H1 (cell line): Measurements from ENCODE around the gene PC. TPM values are rescaled to one million over a fixed set of nuclear protein-coding genes. Genes with fewer than 3 reads are reported as not detected.

ENCODE experiments used
- CTCF ChIA-PET: fragments of 300-600 bp; sonication (Branson Sonifier 250); formaldehyde crosslinking; loops from one replicate; lab custom pipeline; 2021; ENCODE audit not compliant: partially characterized antibody; lab: Charles Lee
- POLR2A ChIA-PET: fragments of 300-600 bp; sonication (Branson Sonifier 250); formaldehyde crosslinking; loops from one replicate; lab custom pipeline; 2021; ENCODE audit warnings: inconsistent platforms; ENCODE audit not compliant: partially characterized antibody; lab: Charles Lee
- DNase-seq, 2 experiments: peaks; one replicate each; pipeline versions ENCODE4 v3.0.0 to v3.0.0-alpha.2; 2010 to 2022; ENCODE audit warnings: low spot score in 2 of 2, low read depth in 1 of 2, mixed read lengths in 1 of 2
- FAIRE-seq: peaks from 2 replicates; lab custom pipeline; 2011; peaks lifted over from hg19 to GRCh38; lab: Jason Lieb, UNC
- H2AFZ ChIP-seq: 2 replicates; pipeline ENCODE4 v1.8.1; 2012; ENCODE audit warnings: low read length, inconsistent platforms
- H2AK5ac ChIP-seq: 2 replicates; pipeline ENCODE4 v1.6.1; 2013; ENCODE audit warnings: low read depth, low read length
- H2BK120ac ChIP-seq: replicated peaks from 2 replicates; pipeline ENCODE3; 2013; ENCODE audit warnings: low read depth, low read length, inconsistent platforms
- H2BK12ac ChIP-seq: 2 replicates; pipeline ENCODE4 v1.6.1; 2013; ENCODE audit warnings: low read depth, low read length
- H2BK15ac ChIP-seq: 2 replicates; pipeline ENCODE4 v1.6.1; 2013; ENCODE audit warnings: low read length
- H2BK20ac ChIP-seq: 2 replicates; pipeline ENCODE4 v1.6.1; 2013; ENCODE audit warnings: low read length
- H2BK5ac ChIP-seq: 2 replicates; pipeline ENCODE4 v1.6.1; 2013; ENCODE audit warnings: low read depth, low read length
- H3K14ac ChIP-seq: 2 replicates; pipeline ENCODE4 v1.6.1; 2013; ENCODE audit warnings: inconsistent platforms; ENCODE audit not compliant: insufficient read length
- H3K18ac ChIP-seq: 2 replicates; pipeline ENCODE4 v1.6.1; 2013; ENCODE audit warnings: low read length; ENCODE audit errors: extremely low read depth
- H3K23ac ChIP-seq: 2 replicates; pipeline ENCODE4 v1.6.1; 2013; ENCODE audit warnings: inconsistent platforms; ENCODE audit not compliant: insufficient read length
- H3K23me2 ChIP-seq: 2 replicates; pipeline ENCODE4 v1.6.1; 2013; ENCODE audit warnings: low read depth, low read length
- H3K27ac ChIP-seq: 2 replicates; pipeline ENCODE4 v1.6.1; 2011; ENCODE audit warnings: low read depth, low read length, inconsistent platforms
- H3K27me3 ChIP-seq, 4 experiments: replicated peaks in 1 of 4; 1 replicate in 1 of 4; 2 replicates in 3 of 4; pipeline versions ENCODE4 v1.6.1 to v1.8.1; 2011 to 2013; ENCODE audit warnings: low read length in 3 of 4, mild to moderate bottlenecking in 3 of 4, inconsistent platforms in 2 of 4, mixed read lengths in 2 of 4, moderate library complexity in 1 of 4; ENCODE audit not compliant: control insufficient read depth in 3 of 4, insufficient read depth in 3 of 4; ENCODE audit errors: extremely low read depth in 1 of 4
- H3K36me3 ChIP-seq, 4 experiments: 2 replicates each; pipeline versions ENCODE4 v1.6.1 to v1.8.1; 2011 to 2013; ENCODE audit warnings: mild to moderate bottlenecking in 4 of 4, low read length in 3 of 4, moderate library complexity in 2 of 4, control low read depth in 1 of 4, inconsistent platforms in 1 of 4; ENCODE audit not compliant: insufficient read depth in 4 of 4, control insufficient read depth in 2 of 4
- H3K4ac ChIP-seq: replicated peaks from 2 replicates; pipeline ENCODE3; 2013; ENCODE audit warnings: low read length, low read depth, mixed read lengths, inconsistent platforms; ENCODE audit not compliant: insufficient read length
- H3K4me1 ChIP-seq, 4 experiments: replicated peaks in 1 of 4; 1 replicate in 1 of 4; 2 replicates in 3 of 4; pipeline versions ENCODE4 v1.6.1 to v1.8.1; 2011 to 2013; ENCODE audit warnings: low read length in 3 of 4, inconsistent platforms in 2 of 4, mixed read lengths in 1 of 4; ENCODE audit not compliant: insufficient read depth in 4 of 4, control insufficient read depth in 3 of 4
- H3K4me2 ChIP-seq, 2 experiments: 2 replicates each; pipeline versions ENCODE4 v1.6.1 to v1.8.1; 2011 to 2013; ENCODE audit warnings: low read depth in 2 of 2, low read length in 2 of 2, control low read depth in 1 of 2, inconsistent platforms in 1 of 2, mild to moderate bottlenecking in 1 of 2; ENCODE audit not compliant: insufficient read depth in 1 of 2
- H3K4me3 ChIP-seq, 4 experiments: fragments of 200-600, 300-600 bp in 1 of 4; sonication (generic), shearing (Covaris generic), sonication (Bioruptor Twin) in 1 of 4; 2 replicates each; pipeline versions ENCODE4 v1.5.1 to v1.8.1; 2011 to 2016; ENCODE audit warnings: low read length in 4 of 4, low read depth in 3 of 4, control low read depth in 2 of 4, inconsistent platforms in 2 of 4, mild to moderate bottlenecking in 2 of 4, mixed read lengths in 1 of 4, moderate library complexity in 1 of 4; ENCODE audit not compliant: insufficient read depth in 2 of 4; ENCODE audit errors: extremely low read depth in 1 of 4
- H3K56ac ChIP-seq: replicated peaks from 2 replicates; pipeline ENCODE3; 2013; ENCODE audit warnings: low read depth, mild to moderate bottlenecking, mixed read lengths, low read length, inconsistent platforms; ENCODE audit not compliant: insufficient read length
- H3K79me1 ChIP-seq: 2 replicates; pipeline ENCODE4 v1.6.1; 2013; ENCODE audit warnings: low read depth, low read length, control low read depth
- H3K79me2 ChIP-seq, 2 experiments: 2 replicates each; pipeline versions ENCODE4 v1.6.1 to v1.8.1; 2012 to 2013; ENCODE audit warnings: low read length in 2 of 2, mild to moderate bottlenecking in 2 of 2, inconsistent platforms in 1 of 2; ENCODE audit not compliant: insufficient read depth in 2 of 2, control insufficient read depth in 1 of 2
- H3K9ac ChIP-seq, 4 experiments: replicated peaks in 1 of 4; 1 replicate in 1 of 4; 2 replicates in 3 of 4; pipeline versions ENCODE4 v1.6.1 to v1.8.1; 2011 to 2013; ENCODE audit warnings: low read depth in 3 of 4, low read length in 3 of 4, control low read depth in 2 of 4, mild to moderate bottlenecking in 2 of 4, moderate library complexity in 2 of 4, inconsistent platforms in 1 of 4; ENCODE audit errors: extremely low read depth in 1 of 4
- H3K9me3 ChIP-seq, 2 experiments: 2 replicates each; pipeline versions ENCODE4 v1.6.1 to v1.8.1; 2012 to 2013; ENCODE audit warnings: mild to moderate bottlenecking in 2 of 2, moderate library complexity in 2 of 2, control low read depth in 1 of 2, inconsistent platforms in 1 of 2, low read depth in 1 of 2, low read length in 1 of 2, mixed read lengths in 1 of 2; ENCODE audit not compliant: insufficient read depth in 2 of 2
- H4K20me1 ChIP-seq, 2 experiments: replicated peaks in 1 of 2; 2 replicates each; pipeline versions ENCODE3 to v1.8.1; 2011 to 2013; ENCODE audit warnings: inconsistent platforms in 2 of 2, low read length in 2 of 2, mild to moderate bottlenecking in 1 of 2; ENCODE audit not compliant: insufficient read depth in 2 of 2, control insufficient read depth in 1 of 2
- H4K5ac ChIP-seq: 2 replicates; pipeline ENCODE4 v1.6.1; 2013; ENCODE audit warnings: low read length, low read depth, mixed read lengths, inconsistent platforms; ENCODE audit not compliant: insufficient read length
- H4K8ac ChIP-seq: 2 replicates; pipeline ENCODE4 v1.8.0; 2013; ENCODE audit warnings: mild to moderate bottlenecking, moderate library complexity, low read length, inconsistent platforms; ENCODE audit not compliant: insufficient read depth; ENCODE audit errors: extremely low read depth
- H4K91ac ChIP-seq: replicated peaks from 2 replicates; pipeline ENCODE3; 2013; ENCODE audit warnings: low read length, mixed read lengths, inconsistent platforms; ENCODE audit not compliant: insufficient read length
- CHD1 ChIP-seq: IDR thresholded peaks from 2 replicates; pipeline ENCODE4 v1.6.1; 2012; ENCODE audit warnings: low read depth, low read length, improper control_type of control experiment
- CREB1 ChIP-seq: IDR thresholded peaks from 2 replicates; pipeline ENCODE4 v1.6.1; 2012; ENCODE audit warnings: inconsistent platforms
- WGBS, 2 experiments: shearing (Covaris generic) in 1 of 2; methylation state at CpG; one replicate each; pipeline versions ENCODE4 v1.1.6 to v1.1.7; 2013 to 2015; ENCODE audit warnings: low lambda C conversion rate in 2 of 2, mixed read lengths in 2 of 2, inconsistent platforms in 1 of 2, low coverage in 1 of 2, missing lambda C conversion rate in 1 of 2; ENCODE audit not compliant: insufficient replicate concordance in 2 of 2, insufficient coverage in 1 of 2, insufficient read length in 1 of 2; ENCODE audit errors: extremely low coverage in 1 of 2, missing lambda C conversion rate in 1 of 2; 5-methylcytosine and 5-hydroxymethylcytosine counted together
- polyA plus RNA-seq, 7 experiments: library from polyadenylated mRNA; depleted of rRNA in 3 of 7; stranded (reverse) in 5 of 7; unstranded in 2 of 7; fragments of >200 nt in 5 of 7; fragments of 200-250 nt in 2 of 7; gene quantifications; 1 replicate in 5 of 7; 2 replicates in 1 of 7; 4 replicates in 1 of 7; pipeline versions ENCODE4 v1.2.1 to v1.2.3, GENCODE V29; 2011 to 2013; ENCODE audit warnings: missing spikeins in 2 of 7, mixed read lengths in 2 of 7
- total RNA-seq: library from RNA; stranded (reverse); fragmentation: NEBNext Ultra II Directional; extraction: Animal tissue kit (Norgen Biotek cat#: 25700); gene quantifications from 2 replicates; pipeline ENCODE4 v1.2.1, GENCODE V29; 2021

PC gene
- total and polyA plus RNA-seq, 2 of the 8 experiments (the other 6 are each of a cell fraction or from before 2014, with no cell fraction given): 11.5 to 27.5 TPM

GRCh38 chr11:66887526-66887925 lies 70.7 kb downstream of the PC start:
- H4K8ac ChIP-seq: no peak overlapping the region
- H3K4me3 ChIP-seq: no peak overlapping the region
- no peak overlapping the region for H3K27ac ChIP-seq
- H3K4me2 ChIP-seq: no peak overlapping the region
- no peak overlapping the region for H2BK120ac ChIP-seq
- H3K36me3 ChIP-seq: no peaks in the 10 kb centered on the region
- no peak overlapping the region for H3K14ac ChIP-seq
- H3K79me1 ChIP-seq: no peaks in the 10 kb centered on the region
- H4K20me1 ChIP-seq: no peaks in the 10 kb centered on the region
- ChIA-PET CTCF (interaction anchor here (1.0 to 11.9 kb wide), 6 partner anchors 8 to 48 kb away, joined by 3 to 199 read pairs (median 4); no protein-coding TSS in a partner anchor), POLR2A (interaction anchor here (1.2 to 1.6 kb wide), 3 partner anchors 25 to 129 kb away, joined by 3 to 6 read pairs (median 3); no protein-coding TSS in a partner anchor)
- H2AFZ ChIP-seq: no peak overlapping the region
- H3K23me2 ChIP-seq: no peaks in the 10 kb centered on the region
- H3K9ac ChIP-seq: no peak overlapping the region
- no peak overlapping the region for H2BK12ac ChIP-seq
- no peak for FAIRE-seq
- H3K4ac ChIP-seq: no peak overlapping the region
- H2BK20ac ChIP-seq: no peak overlapping the region
- no peak overlapping the region for H2BK5ac ChIP-seq
- no peak overlapping the region for H4K91ac ChIP-seq
- no peak overlapping the region for H2AK5ac ChIP-seq
- no peaks in the 10 kb centered on the region for H3K9me3 ChIP-seq
- no peak for DNase-seq
- H3K56ac ChIP-seq: no peak overlapping the region
- H3K23ac ChIP-seq: no peak overlapping the region
- H3K79me2 ChIP-seq: no peaks in the 10 kb centered on the region
- 93% methylated on average over 11 of the region's 11 CpGs; no CpG with 5 or more reads in 1 of the 2 experiments for WGBS, 2 experiments
- H3K4me1 ChIP-seq: peaks cover 3 to 13% (median 5%) of the 10 kb centered on the region in 4 experiments; a peak in 5 of 7 replicates
- H2BK15ac ChIP-seq: no peak overlapping the region
- H3K18ac ChIP-seq: no peak overlapping the region
- TF ChIP-seq CREB1: no peak
- no peak for TF ChIP-seq CHD1
- TF ChIP-seq, all 59 proteins: peak for 0
- Histone ChIP-seq H3K27me3 (no peaks in the 10 kb centered on the region), H4K5ac (no peak overlapping the region)
